GM18951 (cell line): ENCODE measurements around the gene CFC1.
"Not testable (repeated sequence)": the region's sequence is repeated elsewhere in the genome, so short reads cannot be mapped to it uniquely, and the experiment has no call there.

Experiments
- in situ Hi-C: fragments of 300-500 bp; cut with MboI; formaldehyde crosslinking; loops from one replicate; pipeline ENCODE4 v1.12.0; 2022; ENCODE audit warnings: low sequenced_read_pairs, mixed read lengths, inconsistent platforms; ENCODE audit not compliant: unreplicated experiment

CFC1 gene

DNA sequence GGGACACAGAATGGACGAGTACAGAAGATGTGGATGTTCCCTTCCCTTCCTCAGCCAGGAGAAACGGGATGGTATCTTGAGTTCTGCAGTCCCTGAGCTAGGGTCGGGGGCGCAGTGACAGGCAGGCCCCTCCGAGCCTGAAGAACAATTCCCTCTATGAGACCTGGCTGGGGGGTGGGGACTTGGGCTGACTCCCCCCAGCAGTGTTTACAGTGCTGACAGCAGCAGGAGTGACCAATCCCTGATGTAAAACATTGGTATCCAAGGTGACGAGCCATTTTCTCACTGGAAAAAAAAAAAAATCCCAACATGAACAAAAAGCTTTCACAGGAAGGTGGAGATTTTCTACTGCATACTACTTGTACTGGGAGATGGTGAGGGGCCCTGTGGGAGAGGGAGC, at the start of gene CFC1:
CFC1 (minus strand) TSS at position 183 of the 400 bp plus-strand sequence. CDS start 288 bp downstream, outside the sequence.
- in situ Hi-C loops: not testable (repeated sequence)

- in situ Hi-C loops: not testable (repeated sequence)
Measured at GRCh38 chr2:130641688-130642087, 42.3 kb upstream of the CFC1 start.

GRCh38 chr2:130638973-130639372, 39.6 kb upstream of the CFC1 start:
- in situ Hi-C loops: not testable (repeated sequence)

DNA sequence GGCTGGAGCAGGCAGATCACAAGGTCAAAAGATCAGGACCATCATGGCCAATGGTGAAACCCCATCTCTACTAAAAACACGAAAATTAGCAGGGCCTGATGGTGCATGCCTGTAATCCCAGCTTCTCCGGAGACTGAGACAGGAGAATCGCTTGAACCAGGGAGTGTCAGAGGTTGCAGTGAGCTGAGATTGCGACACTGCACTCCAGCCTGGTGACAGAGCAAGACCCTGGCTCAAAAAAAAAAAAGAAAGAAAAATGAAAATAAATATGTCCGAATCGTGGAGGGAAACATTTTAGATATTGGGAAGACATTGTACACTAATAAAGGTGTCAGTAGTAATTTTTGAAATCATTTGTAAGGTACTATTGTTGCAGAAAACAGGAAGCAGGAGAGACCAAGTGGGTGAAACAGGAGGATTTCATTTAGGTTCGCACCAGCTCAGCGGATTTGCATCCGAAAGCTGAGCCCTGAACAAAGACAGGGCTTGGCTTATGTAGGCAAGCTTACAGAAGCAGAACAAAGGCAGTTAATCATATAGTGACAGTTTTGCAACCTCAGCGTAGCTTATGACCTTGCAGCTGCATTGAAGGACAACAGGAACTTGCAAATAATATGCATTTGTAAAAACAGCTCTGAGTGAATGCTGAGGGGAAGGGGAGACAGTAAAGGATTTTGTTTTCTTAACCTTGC, 29.6 kb upstream of the CFC1 start:
- in situ Hi-C loops: not testable (repeated sequence)

DNA sequence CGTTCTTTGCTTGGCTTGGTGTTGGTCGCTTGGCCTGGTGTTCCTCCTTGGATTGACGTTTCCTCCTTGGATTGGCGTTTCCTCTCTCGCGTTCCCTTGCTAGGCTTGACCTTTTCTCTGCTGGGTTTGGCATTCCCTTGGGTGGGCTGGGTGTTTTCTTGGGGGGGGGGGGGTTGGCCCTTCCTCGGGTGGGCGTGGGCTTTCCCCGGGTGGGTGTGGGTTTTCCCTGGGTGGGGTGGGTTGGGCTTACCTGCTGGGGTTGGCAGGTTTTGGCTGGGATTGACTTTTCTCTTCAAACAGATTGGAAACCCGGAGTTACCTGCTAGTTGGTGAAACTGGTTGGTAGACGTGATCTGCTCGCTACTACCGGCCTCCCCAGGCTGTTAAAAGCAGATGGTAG, 11.8 kb upstream of the CFC1 start, which contains the start of gene POTEJ:
POTEJ (plus strand) TSS at position 301 of the 400 bp plus-strand sequence; CDS start at position 394, 93 bp downstream.
- in situ Hi-C loops: not testable (repeated sequence)

DNA sequence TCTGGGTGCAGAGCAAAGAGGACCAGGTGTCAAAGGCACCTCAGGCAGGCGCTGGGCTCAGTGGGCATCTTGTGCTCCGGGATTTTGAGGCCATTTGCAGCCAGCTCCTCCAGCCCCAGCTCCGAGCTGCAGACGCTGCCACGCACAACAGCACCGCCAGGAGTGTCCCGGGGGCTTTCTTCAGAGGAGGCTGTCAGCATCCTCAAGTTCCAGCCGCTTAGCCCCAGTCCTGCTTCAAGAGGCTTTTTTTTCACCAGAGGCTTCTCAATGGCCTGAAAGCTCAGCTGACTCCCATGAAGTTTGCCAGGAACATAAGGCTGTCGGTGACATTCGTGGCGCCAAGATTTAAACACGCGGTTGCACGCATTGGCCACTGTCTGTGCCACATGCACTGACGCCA, 11.1 kb upstream of the CFC1 start:
- in situ Hi-C loops: not testable (repeated sequence)

- in situ Hi-C loops: not testable (repeated sequence)
Measured at GRCh38 chr2:130609002-130609920, 9.9 kb upstream of the CFC1 start.

DNA sequence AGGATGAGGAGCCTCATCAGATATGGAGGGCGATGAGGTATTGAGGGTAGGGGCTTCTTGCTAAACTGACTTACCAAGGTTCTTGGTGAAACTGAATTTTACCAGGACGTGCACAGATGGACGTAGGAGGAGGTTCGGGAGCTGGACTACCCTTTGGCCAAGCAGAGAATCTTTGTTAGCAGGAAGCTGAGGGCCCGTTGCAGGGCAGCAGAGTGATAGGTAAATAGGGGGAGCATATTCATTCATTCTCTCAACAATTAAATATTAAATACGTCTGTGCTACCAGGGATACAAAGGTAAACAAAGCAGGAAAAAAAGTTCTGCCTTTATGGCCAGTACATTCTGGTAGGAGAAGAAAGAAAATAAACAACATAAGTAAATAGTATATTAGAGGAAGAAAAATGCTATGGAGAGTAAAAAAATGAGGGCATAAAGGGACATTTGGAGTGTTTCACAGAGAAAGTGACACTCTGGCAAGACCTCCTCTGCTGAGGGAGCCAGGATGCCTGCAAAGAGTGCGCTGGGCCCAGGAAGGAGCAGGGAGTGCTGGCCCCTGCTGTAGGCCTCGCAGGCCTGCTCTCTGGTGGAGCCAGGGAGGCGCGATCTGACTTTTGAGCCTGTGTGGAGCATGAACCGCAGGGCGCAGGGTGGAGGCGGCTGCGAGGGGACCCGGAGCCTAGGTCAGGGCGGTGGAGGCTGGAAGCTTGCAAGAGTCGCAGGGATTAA, 9.1 kb upstream of the CFC1 start:
- in situ Hi-C loops: not testable (repeated sequence)

GRCh38 chr2:130601648-130602302, 2.4 kb upstream of the CFC1 start:
- in situ Hi-C loops: not testable (repeated sequence)

- in situ Hi-C loops: not testable (repeated sequence)
Measured at GRCh38 chr2:130599926-130600325, 551 bp upstream of the CFC1 start.

DNA sequence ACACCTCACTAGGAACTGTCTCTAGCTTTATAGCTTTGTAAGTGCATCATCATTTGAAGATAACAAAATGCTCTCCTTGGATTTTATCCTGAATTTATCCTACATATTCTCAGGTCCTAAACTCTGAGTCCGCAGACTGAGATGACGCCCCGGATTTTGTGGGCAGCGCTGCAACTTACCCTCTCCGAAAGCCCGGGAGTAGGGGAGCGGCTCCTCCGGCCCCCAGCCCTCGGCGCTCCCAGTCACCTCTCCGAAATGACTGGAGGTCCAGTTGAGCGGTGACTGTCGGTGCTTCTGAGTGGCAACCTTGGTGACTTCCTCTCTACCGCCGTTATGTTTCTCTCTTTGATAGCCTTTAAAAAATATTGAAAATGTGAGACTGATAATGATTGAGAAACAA, 912 bp downstream of the CFC1 start:
- in situ Hi-C loops: not testable (repeated sequence)

- in situ Hi-C loops: not testable (repeated sequence)
Measured at GRCh38 chr2:130597994-130598393, 1.4 kb downstream of the CFC1 start.

- in situ Hi-C loops: not testable (repeated sequence)
Measured at GRCh38 chr2:130596757-130597156, 2.6 kb downstream of the CFC1 start.

DNA sequence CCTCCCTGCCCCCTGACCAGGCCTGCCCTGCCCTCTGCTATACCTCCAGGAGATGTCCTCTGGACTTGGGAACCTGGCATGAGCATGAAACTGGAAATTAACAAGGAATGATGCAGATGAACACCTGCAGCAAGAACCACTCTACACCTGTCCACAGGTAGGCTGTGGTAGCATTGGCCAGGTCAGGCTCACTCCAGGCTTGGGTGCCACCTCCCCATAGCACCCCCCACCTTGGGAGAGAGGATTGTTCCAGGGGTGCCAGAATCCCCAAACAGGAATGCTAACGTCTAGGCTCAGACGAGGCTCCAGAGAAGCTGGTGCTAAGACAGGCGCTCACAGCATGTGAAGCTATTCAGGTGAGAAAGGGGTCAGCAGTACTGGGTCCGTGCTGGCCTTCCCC, 5.4 kb downstream of the CFC1 start:
- in situ Hi-C loops: not testable (repeated sequence)

- in situ Hi-C loops: not testable (repeated sequence)
Measured at GRCh38 chr2:130592791-130593414, 6.5 kb downstream of the CFC1 start.

- in situ Hi-C loops: not testable (repeated sequence)
Measured at GRCh38 chr2:130590842-130591359, 8.5 kb downstream of the CFC1 start.

GRCh38 chr2:130590170-130590841, 9.1 kb downstream of the CFC1 start:
- in situ Hi-C loops: not testable (repeated sequence)

GRCh38 chr2:130588688-130589458, 10.5 kb downstream of the CFC1 start:
- in situ Hi-C loops: not testable (repeated sequence)
